A673 (cell line): ENCODE data around the gene TCTN1. TPM values are rescaled to one million over a fixed set of nuclear protein-coding genes. Genes with fewer than 3 reads are reported as not detected.

Source experiments
- BruUV-seq: library from RNA; stranded (reverse); fragments of 400-500 nt; replicated peaks from 2 replicates; lab custom pipeline; 2021; lab: Mats Ljungman, UMichigan
- CTCF ChIA-PET: fragments of 300-600 bp; sonication (Branson Sonifier 250); formaldehyde crosslinking; loops from one replicate; lab custom pipeline; 2022; ENCODE audit warnings: antibody characterized with exemption; lab: Charles Lee
- POLR2A ChIA-PET: fragments of 300-600 bp; sonication (Branson Sonifier 250); formaldehyde crosslinking; loops from one replicate; lab custom pipeline; 2022; ENCODE audit warnings: antibody characterized with exemption; ENCODE audit not compliant: low non-redundant PET; lab: Charles Lee
- DNase-seq: peaks from one replicate; pipeline ENCODE4 v3.0.0-alpha.2; 2015; ENCODE audit warnings: low spot score
- H3K27ac ChIP-seq: fragments of 200-600 bp; sonication (generic); 2 replicates; pipeline ENCODE4 v1.5.1; 2016; ENCODE audit warnings: mixed run types, low read depth, mild to moderate bottlenecking, mixed read lengths, antibody characterized with exemption, low read length; ENCODE audit not compliant: poor library complexity, severe bottlenecking
- H3K27me3 ChIP-seq: fragments of 200-600 bp; sonication (generic); replicated peaks from 2 replicates; pipeline ENCODE4 v1.6.1; 2017; ENCODE audit warnings: mixed run types, low read depth, mild to moderate bottlenecking, mixed read lengths, antibody characterized with exemption, low read length; ENCODE audit not compliant: insufficient read depth, poor library complexity
- H3K36me3 ChIP-seq: fragments of 200-600 bp; sonication (generic); 2 replicates; pipeline ENCODE4 v1.6.1; 2016; ENCODE audit warnings: mixed run types, mild to moderate bottlenecking, mixed read lengths, antibody characterized with exemption, low read length; ENCODE audit not compliant: insufficient read depth, poor library complexity, severe bottlenecking
- H3K4me1 ChIP-seq: fragments of 200-600 bp; sonication (generic); 2 replicates; pipeline ENCODE4 v1.6.1; 2017; ENCODE audit warnings: mixed run types, mild to moderate bottlenecking, mixed read lengths, antibody characterized with exemption, low read length; ENCODE audit not compliant: insufficient read depth, poor library complexity, severe bottlenecking
- H3K4me3 ChIP-seq: fragments of 200-600 bp; sonication (generic); 2 replicates; pipeline ENCODE4 v1.5.1; 2016; ENCODE audit warnings: low read depth, mixed run types, mild to moderate bottlenecking, mixed read lengths, low read length; ENCODE audit not compliant: poor library complexity, severe bottlenecking
- H3K9me3 ChIP-seq: fragments of 200-600 bp; sonication (generic); 2 replicates; pipeline ENCODE4 v1.6.1; 2016; ENCODE audit warnings: mixed run types, low read depth, mild to moderate bottlenecking, mixed read lengths, antibody characterized with exemption, low read length; ENCODE audit not compliant: poor library complexity, severe bottlenecking
- CTCF ChIP-seq: fragments of 300-800, 200-600 bp; sonication (generic); conservative IDR thresholded peaks from 2 replicates; pipeline ENCODE4 v1.5.1; 2017; ENCODE audit warnings: low read depth, mild to moderate bottlenecking, antibody characterized with exemption, low read length, moderate library complexity, mixed read lengths
- EZH2 ChIP-seq: fragments of 200-600 bp; sonication (generic); IDR thresholded peaks from 2 replicates; pipeline ENCODE4 v1.6.1; 2017; ENCODE audit warnings: borderline replicate concordance, low read depth, mild to moderate bottlenecking, mixed read lengths, antibody characterized with exemption, low read length; ENCODE audit not compliant: poor library complexity, severe bottlenecking
- intact Hi-C: fragments of 100-400 bp; cut with micrococcal nuclease; formaldehyde crosslinking; loops from one replicate; pipeline ENCODE4 v1.10.0; 2022; ENCODE audit not compliant: unreplicated experiment
- total RNA-seq: library from RNA; stranded (reverse); gene quantifications from 2 replicates; pipeline ENCODE4 v1.2.3, GENCODE V29; 2021

The TCTN1 gene
- total RNA-seq, 1 experiment from 2014 or later = 38.8 TPM

- ChIA-PET CTCF (no interaction called here), POLR2A (no interaction called here)
- H3K27ac ChIP-seq = no peak overlapping the region
- intact Hi-C loops = no loop called here
- H3K36me3 ChIP-seq = no peaks in the 10 kb centered on the region
- TF ChIP-seq CTCF (no peak), EZH2 (no peak)
- no peaks in the 10 kb centered on the region for H3K4me1 ChIP-seq
- DNase-seq = no peak
- BruUV-seq = no TSS peak
- H3K27me3 ChIP-seq = no peaks in the 10 kb centered on the region
- H3K4me3 ChIP-seq = no peak overlapping the region
- H3K9me3 ChIP-seq = no peaks in the 10 kb centered on the region
These were observed 66.1 kb downstream of the TCTN1 start for GRCh38 chr12:110680032-110680431.

GRCh38 chr12:110683888-110684287, 70.0 kb downstream of the TCTN1 start:
- Histone ChIP-seq H3K36me3 (no peaks in the 10 kb centered on the region), H3K27ac (no peak overlapping the region), H3K9me3 (no peaks in the 10 kb centered on the region), H3K4me1 (no peaks in the 10 kb centered on the region), H3K4me3 (no peak overlapping the region), H3K27me3 (no peaks in the 10 kb centered on the region)
- BruUV-seq = no TSS peak
- intact Hi-C loops = no loop called here
- DNase-seq = no peak
- no peak for TF ChIP-seq EZH2
- TF ChIP-seq CTCF = no peak
- CTCF ChIA-PET = no interaction called here
- POLR2A ChIA-PET = no interaction called here

- intact Hi-C loops = no loop called here
- CTCF ChIA-PET = no interaction called here
- Histone ChIP-seq H3K4me1 (peaks cover 2% of the 10 kb centered on the region), H3K9me3 (no peaks in the 10 kb centered on the region), H3K27me3 (no peaks in the 10 kb centered on the region), H3K36me3 (no peaks in the 10 kb centered on the region), H3K27ac (no peak overlapping the region), H3K4me3 (no peak overlapping the region)
- TF ChIP-seq CTCF = no peak
- TF ChIP-seq EZH2 = no peak
- POLR2A ChIA-PET = interaction anchor here (0.5 kb wide), 1 partner anchor 30 kb away, joined by 3 read pairs; no protein-coding TSS in a partner anchor
- no TSS peak for BruUV-seq
- no peak for DNase-seq
These were observed 70.4 kb downstream of the TCTN1 start for GRCh38 chr12:110684312-110684836.
